Measurements from ENCODE around the gene STH. TPM values are rescaled to one million over a fixed set of nuclear protein-coding genes. Genes with fewer than 3 reads are reported as not detected.
"Not testable (repeated sequence)": the region's sequence is repeated elsewhere in the genome, so short reads cannot be mapped to it uniquely, and the experiment has no call there.

The STH gene
- total RNA-seq, 1 donor from 2014 or later: not detected

- H3K4me3 ChIP-seq (ENCODE audit: low read depth, low read length): no peak overlapping the region
- no peak for DNase-seq (ENCODE audit: low read depth)
- no peaks in the 10 kb centered on the region for H3K36me3 ChIP-seq (ENCODE audit: control insufficient read depth, insufficient read depth, low read length)
- no peak for TF ChIP-seq CTCF (IDR thresholded peaks at IDR 0.05; ENCODE audit: insufficient read depth, low read length, poor library complexity, severe bottlenecking)
- peaks cover 17% of the 10 kb centered on the region for H3K27me3 ChIP-seq (ENCODE audit: control insufficient read depth, insufficient read depth, low read length)
These were observed 46.2 kb upstream of the STH start for GRCh38 chr17:45952814-45953320.

GRCh38 chr17:45953561-45953960 is 45.5 kb upstream of the STH start:
- Histone ChIP-seq H3K27me3 (ENCODE audit: control insufficient read depth, insufficient read depth, low read length) (peaks cover 17% of the 10 kb centered on the region), H3K36me3 (ENCODE audit: control insufficient read depth, insufficient read depth, low read length) (no peaks in the 10 kb centered on the region), H3K4me3 (ENCODE audit: low read depth, low read length) (no peak overlapping the region)
- no peak for TF ChIP-seq CTCF (IDR thresholded peaks at IDR 0.05; ENCODE audit: insufficient read depth, low read length, poor library complexity, severe bottlenecking)
- no peak for DNase-seq (ENCODE audit: low read depth)

- H3K27me3 ChIP-seq (ENCODE audit: control insufficient read depth, insufficient read depth, low read length): peaks cover 8% of the 10 kb centered on the region
- H3K4me3 ChIP-seq (ENCODE audit: low read depth, low read length): no peak overlapping the region
- TF ChIP-seq CTCF (IDR thresholded peaks at IDR 0.05; ENCODE audit: insufficient read depth, low read length, poor library complexity, severe bottlenecking): no peak
- no peaks in the 10 kb centered on the region for H3K36me3 ChIP-seq (ENCODE audit: control insufficient read depth, insufficient read depth, low read length)
- DNase-seq (ENCODE audit: low read depth): no peak
These were observed 44.1 kb upstream of the STH start for GRCh38 chr17:45954914-45955313.

- Histone ChIP-seq H3K27me3 (ENCODE audit: control insufficient read depth, insufficient read depth, low read length) (peaks cover 4% of the 10 kb centered on the region), H3K4me3 (ENCODE audit: low read depth, low read length) (no peak overlapping the region), H3K36me3 (ENCODE audit: control insufficient read depth, insufficient read depth, low read length) (no peaks in the 10 kb centered on the region)
- TF ChIP-seq CTCF (IDR thresholded peaks at IDR 0.05; ENCODE audit: insufficient read depth, low read length, poor library complexity, severe bottlenecking): no peak
- no peak for DNase-seq (ENCODE audit: low read depth)
These were observed 43.7 kb upstream of the STH start for GRCh38 chr17:45955326-45955725.

GRCh38 chr17:45956090-45956489 is 43.0 kb upstream of the STH start:
- Histone ChIP-seq H3K27me3 (ENCODE audit: control insufficient read depth, insufficient read depth, low read length) (peaks cover 4% of the 10 kb centered on the region), H3K36me3 (ENCODE audit: control insufficient read depth, insufficient read depth, low read length) (no peaks in the 10 kb centered on the region), H3K4me3 (ENCODE audit: low read depth, low read length) (no peak overlapping the region)
- no peak for TF ChIP-seq CTCF (IDR thresholded peaks at IDR 0.05; ENCODE audit: insufficient read depth, low read length, poor library complexity, severe bottlenecking)
- no peak for DNase-seq (ENCODE audit: low read depth)

- not testable (repeated sequence) for H3K27me3 ChIP-seq (ENCODE audit: control insufficient read depth, insufficient read depth, low read length); H3K4me3 ChIP-seq (ENCODE audit: low read depth, low read length)
These were observed 42.3 kb upstream of the STH start for GRCh38 chr17:45956746-45957145.

More at GRCh38 chr17:45956746-45957145, 42.3 kb upstream of the STH start:
- H3K36me3 ChIP-seq (ENCODE audit: control insufficient read depth, insufficient read depth, low read length); DNase-seq (ENCODE audit: low read depth): not testable (repeated sequence)

Data from kidney epithelial cell (primary cell).